Measurements from ENCODE around the gene NR2F1-AS1.

The NR2F1-AS1 gene

GRCh38 chr5:93580927-93581445 is at the start of gene NR2F1-AS1:
Gene NR2F1-AS1 (minus strand): TSS chr5:93581219.
- no peak for DNase-seq
- Mint-ChIP-seq H3K27ac (peak within 1 kb of the TSS; percentile 22), H3K4me1 (peaks cover 18 to 37% of the 10 kb centered on the region in 2 donors), H3K4me3 (no peak within 1 kb of the TSS), H3K36me3 (no peaks in the 10 kb centered on the region), H3K9me3 (no peaks in the 10 kb centered on the region), H3K27me3 (peaks cover 35 to 54% of the 10 kb centered on the region in 2 donors)
- peak; percentile 14 to 33 for ATAC-seq (replicated peaks)

GRCh38 chr5:93626801-93627200 is 45.8 kb upstream of the NR2F1-AS1 start:
- H3K9me3 Mint-ChIP-seq: no peaks in the 10 kb centered on the region
- H3K27ac Mint-ChIP-seq: no peak overlapping the region
- H3K36me3 Mint-ChIP-seq: peaks cover 8 to 18% of the 10 kb centered on the region in 2 donors
- ATAC-seq (replicated peaks): no peak
- H3K4me1 Mint-ChIP-seq: peaks cover under 1% of the 10 kb centered on the region in 2 donors
- H3K4me3 Mint-ChIP-seq: no peak overlapping the region
- no peak for DNase-seq
- H3K27me3 Mint-ChIP-seq: no peaks in the 10 kb centered on the region

GRCh38 chr5:93623153-93623552 is 42.1 kb upstream of the NR2F1-AS1 start:
- ATAC-seq (replicated peaks) (no peak), DNase-seq (no peak)
- H3K4me3 Mint-ChIP-seq: no peak overlapping the region
- no peaks in the 10 kb centered on the region for H3K9me3 Mint-ChIP-seq
- H3K36me3 Mint-ChIP-seq: peaks cover 0 to 9% of the 10 kb centered on the region in 2 donors
- no peak overlapping the region for H3K27ac Mint-ChIP-seq
- peaks cover 10 to 16% of the 10 kb centered on the region in 2 donors for H3K4me1 Mint-ChIP-seq
- peaks cover 5 to 8% of the 10 kb centered on the region in 2 donors for H3K27me3 Mint-ChIP-seq

DNA sequence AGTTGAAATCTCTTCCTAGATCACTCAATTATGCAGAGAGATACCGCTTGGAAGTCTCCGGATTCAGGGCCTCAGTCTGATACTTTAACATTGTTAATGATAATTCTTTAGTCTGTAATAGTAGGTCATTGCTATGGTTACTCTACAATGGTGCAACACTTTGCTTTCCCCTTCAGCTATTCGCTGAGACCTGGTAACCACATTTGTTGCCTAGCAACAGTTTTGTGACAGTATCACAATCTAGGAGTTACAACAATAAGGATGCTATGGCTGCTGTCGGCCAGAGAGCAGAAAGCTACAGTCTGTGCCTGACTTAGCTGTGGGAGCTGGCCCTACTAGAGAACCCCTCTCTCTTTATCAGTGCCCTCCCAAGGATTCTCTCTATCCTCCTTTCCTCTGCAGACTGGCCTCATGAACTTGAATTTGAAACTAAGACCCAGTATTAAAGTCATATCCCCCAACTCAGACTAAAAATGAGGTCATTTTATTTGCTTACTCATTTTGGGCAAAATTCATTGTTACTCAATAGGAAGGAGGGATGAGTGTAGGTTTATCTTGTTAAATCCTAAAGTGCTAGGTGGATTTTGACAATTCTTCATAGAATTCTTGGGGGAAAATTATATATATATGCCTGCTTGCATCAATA is 41.3 kb upstream of the NR2F1-AS1 start:
- peaks cover 10 to 16% of the 10 kb centered on the region in 2 donors for H3K4me1 Mint-ChIP-seq
- no peak for DNase-seq
- H3K36me3 Mint-ChIP-seq: peaks cover 0 to 9% of the 10 kb centered on the region in 2 donors
- ATAC-seq (replicated peaks): peak; percentile 41 to 54
- H3K4me3 Mint-ChIP-seq: no peak overlapping the region
- no peaks in the 10 kb centered on the region for H3K9me3 Mint-ChIP-seq
- H3K27ac Mint-ChIP-seq: no peak overlapping the region
- H3K27me3 Mint-ChIP-seq: peaks cover 5 to 8% of the 10 kb centered on the region in 2 donors

DNA sequence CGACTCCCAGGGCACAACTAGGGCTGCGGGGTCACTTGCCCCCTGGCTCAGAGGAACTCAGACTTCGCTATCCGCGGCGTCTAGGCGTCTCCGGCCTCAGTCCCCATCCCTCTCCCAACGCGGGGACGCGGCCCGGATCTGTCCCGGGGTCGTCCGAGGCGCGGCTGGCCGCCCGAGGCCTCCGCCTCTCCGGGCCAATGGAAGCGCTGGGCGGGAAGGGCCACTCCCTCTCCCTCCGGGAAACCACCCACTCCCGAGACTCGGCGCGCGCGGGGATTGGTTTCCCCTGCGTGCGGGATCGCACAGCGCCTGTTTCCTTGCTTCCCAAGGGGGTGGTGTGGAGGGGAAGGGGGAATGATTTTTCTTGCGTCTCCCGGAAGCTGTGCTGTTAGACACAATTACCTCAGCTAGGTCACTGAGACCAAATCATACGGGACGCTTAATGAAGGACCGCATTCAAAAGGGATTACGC is 40.3 kb upstream of the NR2F1-AS1 start:
- DNase-seq (peak; percentile 13), ATAC-seq (replicated peaks) (peak; percentile 2 to 7)
- Mint-ChIP-seq H3K9me3 (no peaks in the 10 kb centered on the region), H3K36me3 (peaks cover 0 to 6% of the 10 kb centered on the region in 2 donors), H3K27ac (peak overlapping the region; percentile 3), H3K4me3 (peak overlapping the region; percentile 93 to 95), H3K4me1 (peaks cover 10 to 16% of the 10 kb centered on the region in 2 donors), H3K27me3 (peaks cover 5 to 8% of the 10 kb centered on the region in 2 donors)

GRCh38 chr5:93620487-93621326 is 39.7 kb upstream of the NR2F1-AS1 start:
- peak; percentile 94 to 95 for ATAC-seq (replicated peaks)
- H3K4me1 Mint-ChIP-seq: peaks cover 10 to 16% of the 10 kb centered on the region in 2 donors

GRCh38 chr5:93616538-93617174 is 35.6 kb upstream of the NR2F1-AS1 start:
- DNase-seq: no peak
- Mint-ChIP-seq H3K36me3 (peaks cover 0 to 6% of the 10 kb centered on the region in 2 donors), H3K9me3 (no peaks in the 10 kb centered on the region), H3K4me3 (no peak overlapping the region), H3K27me3 (peaks cover 33 to 39% of the 10 kb centered on the region in 2 donors), H3K4me1 (peaks cover 13 to 26% of the 10 kb centered on the region in 2 donors), H3K27ac (no peak overlapping the region)
- ATAC-seq (replicated peaks): no peak

More at GRCh38 chr5:93620487-93621326, 39.7 kb upstream of the NR2F1-AS1 start:
- Mint-ChIP-seq H3K27me3 (peaks cover 5 to 8% of the 10 kb centered on the region in 2 donors), H3K36me3 (peaks cover 0 to 6% of the 10 kb centered on the region in 2 donors), H3K4me3 (peak overlapping the region; percentile 93 to 95), H3K9me3 (no peaks in the 10 kb centered on the region), H3K27ac (peak overlapping the region; percentile 91)
- peak; percentile 37 for DNase-seq

DNA sequence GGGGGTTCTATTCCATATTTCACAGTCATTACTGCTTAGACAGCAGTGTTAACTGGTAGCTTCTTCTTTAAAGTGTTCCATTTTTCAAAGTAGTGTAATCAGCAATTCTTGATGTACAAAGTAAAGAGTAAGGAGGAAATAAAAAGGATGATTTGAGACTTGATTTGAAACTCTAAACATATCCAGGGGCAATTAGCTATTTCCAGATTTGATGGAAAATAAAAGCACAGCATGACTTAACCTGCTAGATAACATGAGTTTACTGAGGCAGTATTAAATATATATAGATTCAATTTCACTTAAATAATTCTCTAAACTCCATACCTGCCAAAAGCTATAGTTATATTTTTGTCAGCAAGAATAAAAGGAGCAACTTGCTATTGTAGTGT is 31.8 kb upstream of the NR2F1-AS1 start:
- no peak for DNase-seq
- Mint-ChIP-seq H3K36me3 (peaks cover 0 to 4% of the 10 kb centered on the region in 2 donors), H3K4me3 (no peak overlapping the region), H3K4me1 (peaks cover 9 to 17% of the 10 kb centered on the region in 2 donors), H3K9me3 (no peaks in the 10 kb centered on the region), H3K27ac (no peak overlapping the region), H3K27me3 (peaks cover 48 to 61% of the 10 kb centered on the region in 2 donors)
- ATAC-seq (replicated peaks): no peak

GRCh38 chr5:93611976-93612854 is 31.2 kb upstream of the NR2F1-AS1 start:
- Mint-ChIP-seq H3K9me3 (no peaks in the 10 kb centered on the region), H3K27me3 (peaks cover 55 to 66% of the 10 kb centered on the region in 2 donors), H3K4me1 (peaks cover 14 to 23% of the 10 kb centered on the region in 2 donors), H3K27ac (peak overlapping the region; percentile 11), H3K4me3 (peak overlapping the region; percentile 6 to 26), H3K36me3 (peaks cover 0 to 4% of the 10 kb centered on the region in 2 donors)
- ATAC-seq (replicated peaks) (no peak), DNase-seq (no peak)

DNA sequence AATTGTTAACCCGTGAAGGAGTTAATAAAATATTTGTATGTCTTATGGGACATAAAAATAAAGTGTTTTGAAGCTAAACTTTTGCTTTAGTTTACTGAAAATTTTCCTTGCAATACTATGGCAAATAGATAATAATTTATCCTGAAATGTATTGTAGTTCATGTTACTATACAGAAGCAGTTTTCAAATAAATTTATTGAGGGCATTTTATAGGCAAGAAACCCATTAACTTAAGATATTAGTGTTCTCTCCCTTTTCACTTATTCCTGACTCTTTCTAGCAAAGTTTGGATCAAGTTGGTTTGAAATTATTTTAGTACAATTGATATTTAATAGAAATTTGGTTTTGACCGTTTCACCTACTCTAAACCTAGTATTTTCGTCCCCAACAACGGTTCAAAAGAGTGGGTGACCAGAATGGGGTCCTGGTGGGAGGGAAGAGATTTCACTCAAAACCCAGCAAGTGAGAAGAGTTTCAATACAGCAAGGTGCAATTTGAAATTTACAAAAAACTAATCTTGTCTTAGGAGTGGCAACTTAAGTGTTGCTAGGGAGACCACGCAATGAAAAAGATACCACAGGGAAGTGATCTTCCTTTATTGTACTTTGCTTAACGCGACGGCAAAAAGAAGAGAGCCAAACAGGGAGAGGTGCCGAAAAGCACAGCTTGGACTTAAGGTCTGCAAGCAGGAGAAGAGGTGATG is 30.4 kb upstream of the NR2F1-AS1 start:
- no peaks in the 10 kb centered on the region for H3K9me3 Mint-ChIP-seq
- H3K36me3 Mint-ChIP-seq: peaks cover 0 to 4% of the 10 kb centered on the region in 2 donors
- H3K4me3 Mint-ChIP-seq: no peak overlapping the region
- ATAC-seq (replicated peaks) (no peak), DNase-seq (no peak)
- H3K27me3 Mint-ChIP-seq: peaks cover 58 to 71% of the 10 kb centered on the region in 2 donors
- peak overlapping the region; percentile 11 for H3K27ac Mint-ChIP-seq
- peaks cover 14 to 23% of the 10 kb centered on the region in 2 donors for H3K4me1 Mint-ChIP-seq

DNA sequence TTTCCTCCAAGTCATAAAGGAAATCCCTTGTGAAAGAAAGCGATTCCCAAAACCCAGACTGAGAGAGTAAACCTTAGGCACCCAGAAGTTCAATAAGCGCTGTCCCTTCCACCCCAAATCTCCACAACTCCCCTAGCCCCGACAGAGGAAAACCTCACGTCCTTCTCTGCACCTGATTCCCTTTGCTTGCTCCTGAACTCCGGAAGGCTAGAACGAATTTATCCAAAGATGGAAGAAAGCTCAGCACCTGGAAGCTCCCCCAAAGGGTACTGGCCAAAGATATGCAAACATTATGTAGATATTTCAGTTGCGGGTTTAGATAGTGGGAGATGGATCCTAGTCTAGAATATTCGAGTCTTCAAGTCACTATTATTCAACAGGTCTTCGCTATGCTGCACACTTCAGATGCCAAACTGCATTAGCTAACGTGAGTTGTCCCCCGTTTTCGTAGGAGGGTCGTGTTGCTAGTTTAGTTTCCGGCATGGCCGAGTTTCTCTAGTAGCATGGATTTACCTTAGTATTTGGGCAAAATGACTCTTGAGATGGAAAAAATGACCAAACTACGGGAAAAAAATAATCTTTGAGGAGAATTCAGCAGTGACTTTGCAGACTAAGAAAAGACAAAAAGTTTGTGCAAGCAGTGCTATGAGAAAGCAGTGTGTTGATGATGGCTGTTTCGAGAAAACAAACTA is 29.7 kb upstream of the NR2F1-AS1 start:
- peak overlapping the region; percentile 71 for H3K27ac Mint-ChIP-seq
- ATAC-seq (replicated peaks): no peak

GRCh38 chr5:93609762-93610161 is 28.7 kb upstream of the NR2F1-AS1 start:
- H3K9me3 Mint-ChIP-seq: no peaks in the 10 kb centered on the region
- no peak overlapping the region for H3K27ac Mint-ChIP-seq
- DNase-seq (no peak), ATAC-seq (replicated peaks) (no peak)
- peaks cover 14 to 25% of the 10 kb centered on the region in 2 donors for H3K4me1 Mint-ChIP-seq
- H3K36me3 Mint-ChIP-seq: peaks cover 0 to 5% of the 10 kb centered on the region in 2 donors
- peaks cover 72 to 85% of the 10 kb centered on the region in 2 donors for H3K27me3 Mint-ChIP-seq
- no peak overlapping the region for H3K4me3 Mint-ChIP-seq

More for the DNA sequence above, 29.7 kb upstream of the NR2F1-AS1 start:
- H3K4me1 Mint-ChIP-seq: peaks cover 14 to 23% of the 10 kb centered on the region in 2 donors
- peaks cover 63 to 76% of the 10 kb centered on the region in 2 donors for H3K27me3 Mint-ChIP-seq
- no peaks in the 10 kb centered on the region for H3K9me3 Mint-ChIP-seq
- no peak overlapping the region for H3K4me3 Mint-ChIP-seq
- H3K36me3 Mint-ChIP-seq: peaks cover 0 to 4% of the 10 kb centered on the region in 2 donors
- no peak for DNase-seq

Data from stimulated activated naive B cell treated with anti-CD40 and anti-IgM and Interleukin-4, amounts not matched to agents 10 μg/mL and 1 μg/mL and 100 μg/mL, for 72 hours (primary cell).